GM12878 (cell line): ENCODE measurements around the gene GPR146. TPM values are rescaled to one million over a fixed set of nuclear protein-coding genes. Genes with fewer than 3 reads are reported as not detected.
A peak's percentile ranks its signal among the peaks of the same experiment; 100 is the strongest.

ENCODE experiments used
- ATAC-seq: fragments of 200-7000 bp; cut with Tn5 transposase; 3 replicates; pipeline ENCODE4 v1.9.1; 2020; ENCODE audit warnings: mild to moderate bottlenecking, moderate library complexity
- BruUV-seq: library from RNA; stranded (reverse); fragments of 400-500 nt; replicated peaks from 2 replicates; lab custom pipeline; 2021; lab: Mats Ljungman, UMichigan
- CTCF ChIA-PET: fragments of 300-600 bp; sonication (Branson Sonifier 250); formaldehyde crosslinking; extraction: SDS; loops from one replicate; lab custom pipeline; 2021; ENCODE audit warnings: inconsistent platforms; lab: Yijun Ruan, JAX
- POLR2A ChIA-PET: fragments of 350-600 bp; formaldehyde crosslinking; extraction: SDS; loops from one replicate; lab custom pipeline; 2021; ENCODE audit warnings: inconsistent platforms; lab: Charles Lee
- RAD21 ChIA-PET: fragments of 300-600 bp; sonication (Branson Sonifier 250); formaldehyde crosslinking; loops from one replicate; lab custom pipeline; 2023; ENCODE audit warnings: antibody characterized with exemption; ENCODE audit not compliant: unreplicated experiment; lab: Charles Lee
- SMC1A ChIA-PET: fragments of 300-600 bp; sonication (Branson Sonifier 250); formaldehyde crosslinking; loops from one replicate; lab custom pipeline; 2023; ENCODE audit not compliant: unreplicated experiment, uncharacterized antibody; lab: Charles Lee
- DNase-seq: peaks from one replicate; pipeline ENCODE4 v3.0.0-alpha.2; 2011; ENCODE audit warnings: low read depth, low spot score
- FAIRE-seq: peaks from 3 replicates; lab custom pipeline; 2011; peaks lifted over from hg19 to GRCh38; lab: Jason Lieb, UNC
- H2AFZ ChIP-seq: 2 replicates; pipeline ENCODE4 v1.6.0; 2011; ENCODE audit warnings: low read depth, low read length, control low read depth; ENCODE audit not compliant: control insufficient read depth
- H3K27ac ChIP-seq: 2 replicates; pipeline ENCODE4 v1.5.1; 2011; ENCODE audit warnings: control low read depth; ENCODE audit not compliant: control insufficient read depth, insufficient read depth
- H3K27me3 ChIP-seq, 2 experiments: replicated peaks in 1 of 2; 2 replicates each; pipeline versions ENCODE4 v1.6.0 to v1.6.1; 2011; ENCODE audit warnings: low read length in 1 of 2; ENCODE audit not compliant: control insufficient read depth in 2 of 2, insufficient read depth in 2 of 2
- H3K36me3 ChIP-seq, 2 experiments: 2 replicates each; pipeline ENCODE4 v1.5.1; 2011; ENCODE audit warnings: low read length in 1 of 2; ENCODE audit not compliant: control insufficient read depth in 2 of 2, insufficient read depth in 2 of 2
- H3K4me1 ChIP-seq: 2 replicates; pipeline ENCODE4 v1.6.1; 2011; ENCODE audit warnings: mild to moderate bottlenecking, low read length, moderate library complexity, mixed read lengths; ENCODE audit not compliant: control insufficient read depth, insufficient read depth
- H3K4me2 ChIP-seq: 2 replicates; pipeline ENCODE4 v1.6.0; 2011; ENCODE audit warnings: control low read depth; ENCODE audit not compliant: control insufficient read depth, insufficient read depth
- H3K4me3 ChIP-seq: fragments of 200-600 bp; sonication (generic); 2 replicates; pipeline ENCODE4 v1.5.1; 2016
- H3K79me2 ChIP-seq: 2 replicates; pipeline ENCODE4 v1.6.0; 2011; ENCODE audit warnings: low read length; ENCODE audit not compliant: control insufficient read depth, insufficient read depth
- H3K9ac ChIP-seq: 2 replicates; pipeline ENCODE4 v1.8.0; 2011; ENCODE audit warnings: low read length, control low read depth, mixed read lengths; ENCODE audit not compliant: control insufficient read depth, insufficient read depth
- H3K9me3 ChIP-seq: replicated peaks from 3 replicates; pipeline ENCODE4 v1.5.1; 2011; ENCODE audit warnings: mild to moderate bottlenecking, low read length; ENCODE audit not compliant: control insufficient read depth, insufficient read depth
- H4K20me1 ChIP-seq: 2 replicates; pipeline ENCODE4 v1.6.0; 2011; ENCODE audit not compliant: control insufficient read depth, insufficient read depth
- KLF5 ChIP-seq: fragments of 450-650 bp; IDR thresholded peaks from 2 replicates; pipeline ENCODE4 v1.6.1; 2014; ENCODE audit warnings: mild to moderate bottlenecking; ENCODE audit not compliant: partially characterized antibody
- RB1 ChIP-seq: fragments of 450-650 bp; formaldehyde crosslinking; IDR thresholded peaks from 2 replicates; pipeline ENCODE4 v1.6.1; 2017; ENCODE audit warnings: mild to moderate bottlenecking, borderline replicate concordance
- SUPT20H ChIP-seq: IDR thresholded peaks from 2 replicates; pipeline ENCODE4 v1.6.1; 2011; ENCODE audit warnings: low read depth, mild to moderate bottlenecking, low read length, moderate library complexity, borderline replicate concordance; ENCODE audit not compliant: control insufficient read depth
- ZNF24 ChIP-seq: fragments of 450-650 bp; IDR thresholded peaks from 2 replicates; pipeline ENCODE4 v1.6.1; 2017; ENCODE audit warnings: antibody characterized with exemption, mild to moderate bottlenecking
- ZNF622 ChIP-seq: fragments of 450-650 bp; IDR thresholded peaks from 2 replicates; pipeline ENCODE4 v1.6.1; 2017; ENCODE audit warnings: mild to moderate bottlenecking, inconsistent platforms
- WGBS: methylation state at CpG from one replicate; pipeline ENCODE4 v1.1.6; 2016; ENCODE audit warnings: low lambda C conversion rate; ENCODE audit not compliant: insufficient replicate concordance, insufficient coverage; ENCODE audit errors: missing lambda C conversion rate; 5-methylcytosine and 5-hydroxymethylcytosine counted together
- in situ Hi-C: fragments of 300-500 bp; cut with MboI; formaldehyde crosslinking; loops from 9 replicates; pipeline ENCODE4 v1.14.3; 2018; ENCODE audit warnings: mixed read lengths
- intact Hi-C: fragments of 100-400 bp; cut with micrococcal nuclease; formaldehyde crosslinking; loops from one replicate; pipeline ENCODE4 v1.14.2; 2022; ENCODE audit not compliant: unreplicated experiment
- polyA plus RNA-seq, 11 experiments: library from polyadenylated mRNA; depleted of rRNA in 4 of 11; unstranded in 6 of 11; stranded (reverse) in 5 of 11; fragments of >200 nt; fragmentation: Nextera tagmentation in 4 of 11; fragmentation: Illumina TruSeq in 1 of 11; extraction: Ambion mirVana in 4 of 11; extraction: Trizol in 1 of 11; gene quantifications; 1 replicate in 1 of 11; 2 replicates in 10 of 11; pipeline versions ENCODE4 v1.2.1 to v1.2.3, GENCODE V29; 2011 to 2016; ENCODE audit warnings: inconsistent platforms in 2 of 11, missing spikeins in 2 of 11, low read depth in 1 of 11
- total RNA-seq, 4 experiments: library from RNA; depleted of rRNA in 3 of 4; stranded (reverse); fragments of >200 nt in 3 of 4; fragmentation: Illumina TruSeq in 1 of 4; extraction: Trizol in 1 of 4; gene quantifications; 2 replicates each; pipeline versions ENCODE4 v1.2.1 to v1.2.3, GENCODE V29; 2013 to 2021
- TF ChIP-seq, protein P1 (sequence below): fragments of 150-350 bp; IDR thresholded peaks from 2 replicates; pipeline ENCODE4 v1.6.1; 2016; ENCODE audit warnings: low read depth, low read length
- TF ChIP-seq, protein P2 (sequence below): fragments of 450-650 bp; IDR thresholded peaks from 2 replicates; pipeline ENCODE4 v1.6.1; 2017; ENCODE audit warnings: mild to moderate bottlenecking, moderate library complexity
- TF ChIP-seq, protein P3 (sequence below): IDR thresholded peaks from 2 replicates; pipeline ENCODE4 v1.6.1; 2011; ENCODE audit warnings: low read depth, mild to moderate bottlenecking, low read length, moderate library complexity, borderline replicate concordance; ENCODE audit errors: extremely low read depth
- TF ChIP-seq, protein P4 (sequence below): IDR thresholded peaks from 2 replicates; pipeline ENCODE4 v1.6.1; 2012; ENCODE audit warnings: low read length, inconsistent platforms

GPR146 gene
- total and polyA plus RNA-seq, 10 of the 15 experiments (the other 5 are each of a cell fraction or from before 2014, with no cell fraction given) = 0.19 to 12.0 (median 0.54) TPM; not detected in 2

DNA sequence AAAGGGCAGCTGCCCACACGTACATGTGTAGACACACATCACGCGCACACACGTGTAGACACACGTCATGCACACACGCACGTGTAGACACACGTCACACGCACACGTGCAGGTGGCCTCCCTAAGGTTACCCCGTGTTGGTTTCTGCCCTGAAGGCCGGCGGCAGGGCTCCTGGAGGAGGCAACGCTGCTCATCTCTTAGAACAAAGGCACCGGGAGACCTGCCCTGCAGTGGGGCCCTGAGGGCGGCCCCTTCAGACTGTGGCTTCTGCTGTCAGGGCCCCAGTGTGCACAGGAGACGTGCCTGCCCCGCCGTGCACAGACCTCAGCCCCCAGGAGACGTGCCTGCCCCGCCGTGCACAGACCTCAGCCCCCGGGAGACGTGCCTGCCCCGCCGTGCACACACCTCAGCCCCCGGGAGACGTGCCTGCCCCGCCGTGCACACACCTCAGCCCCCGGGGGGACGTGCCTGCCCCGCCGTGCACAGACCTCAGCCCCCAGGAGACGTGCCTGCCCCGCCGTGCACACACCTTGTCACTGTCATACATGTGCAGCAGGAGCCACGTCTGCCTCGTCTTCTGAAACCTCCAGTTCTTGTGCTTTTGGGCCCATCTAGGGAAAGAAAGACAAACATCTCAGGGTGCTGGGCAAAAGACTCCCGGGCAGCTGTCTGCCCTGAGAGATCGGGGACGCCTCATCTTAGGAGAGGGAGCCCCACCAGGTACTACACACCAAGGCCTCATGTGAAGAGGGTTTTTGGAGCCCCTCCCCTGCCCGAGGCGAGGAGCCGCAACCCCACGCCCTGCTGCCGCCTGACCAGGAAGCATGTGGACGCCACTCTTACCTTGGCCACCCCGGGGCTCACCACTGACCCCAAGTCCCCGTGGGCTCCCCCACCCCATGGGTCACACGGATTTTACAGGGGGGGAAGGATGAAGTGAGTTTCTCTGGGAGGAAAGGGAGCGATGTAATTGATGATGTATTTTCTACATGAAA is 44.1 kb upstream of the GPR146 start:
- intact Hi-C loops (no loop called here), in situ Hi-C loops (loop anchor here (5.0 kb wide), 1 partner anchor 62 kb away; no protein-coding TSS in a partner anchor)
- DNase-seq (peak; percentile 32), ATAC-seq (peak; percentile 18), FAIRE-seq (no peak)
- Histone ChIP-seq H4K20me1 (no peaks in the 10 kb centered on the region), H3K79me2 (no peaks in the 10 kb centered on the region), H3K36me3 (peaks cover 3 to 9% of the 10 kb centered on the region in 2 experiments; a peak in 3 of 4 replicates), H3K27me3 (no peaks in the 10 kb centered on the region), H3K4me2 (peak overlapping the region; percentile 60), H3K4me3 (no peak overlapping the region), H3K4me1 (peaks cover 21% of the 10 kb centered on the region), H3K9ac (no peak overlapping the region), H2AFZ (no peak overlapping the region), H3K9me3 (no peaks in the 10 kb centered on the region), H3K27ac (peak overlapping the region; percentile 52)
- WGBS = 18% methylated on average over 52 of the region's 52 CpGs
- ChIA-PET RAD21 (interaction anchor here (0.6 to 3.4 kb wide), 5 partner anchors 22 to 86 kb away, joined by 3 to 11 read pairs (median 3); no protein-coding TSS in a partner anchor), SMC1A (interaction anchor here (1.9 to 2.1 kb wide), 2 partner anchors 24 to 65 kb away, joined by 7 to 8 read pairs; no protein-coding TSS in a partner anchor), POLR2A (interaction anchor here (1.4 kb wide), 1 partner anchor 24 kb away, joined by 3 read pairs; no protein-coding TSS in a partner anchor), CTCF (interaction anchor here (9.3 kb wide), 1 partner anchor 65 kb away, joined by 280 read pairs; no protein-coding TSS in a partner anchor)
- BruUV-seq = no TSS peak
- TF ChIP-seq SUPT20H (no peak), ZNF24 (no peak), RB1 (no peak), ZNF622 (no peak), KLF5 (no peak)
- TF ChIP-seq, protein P1, sequence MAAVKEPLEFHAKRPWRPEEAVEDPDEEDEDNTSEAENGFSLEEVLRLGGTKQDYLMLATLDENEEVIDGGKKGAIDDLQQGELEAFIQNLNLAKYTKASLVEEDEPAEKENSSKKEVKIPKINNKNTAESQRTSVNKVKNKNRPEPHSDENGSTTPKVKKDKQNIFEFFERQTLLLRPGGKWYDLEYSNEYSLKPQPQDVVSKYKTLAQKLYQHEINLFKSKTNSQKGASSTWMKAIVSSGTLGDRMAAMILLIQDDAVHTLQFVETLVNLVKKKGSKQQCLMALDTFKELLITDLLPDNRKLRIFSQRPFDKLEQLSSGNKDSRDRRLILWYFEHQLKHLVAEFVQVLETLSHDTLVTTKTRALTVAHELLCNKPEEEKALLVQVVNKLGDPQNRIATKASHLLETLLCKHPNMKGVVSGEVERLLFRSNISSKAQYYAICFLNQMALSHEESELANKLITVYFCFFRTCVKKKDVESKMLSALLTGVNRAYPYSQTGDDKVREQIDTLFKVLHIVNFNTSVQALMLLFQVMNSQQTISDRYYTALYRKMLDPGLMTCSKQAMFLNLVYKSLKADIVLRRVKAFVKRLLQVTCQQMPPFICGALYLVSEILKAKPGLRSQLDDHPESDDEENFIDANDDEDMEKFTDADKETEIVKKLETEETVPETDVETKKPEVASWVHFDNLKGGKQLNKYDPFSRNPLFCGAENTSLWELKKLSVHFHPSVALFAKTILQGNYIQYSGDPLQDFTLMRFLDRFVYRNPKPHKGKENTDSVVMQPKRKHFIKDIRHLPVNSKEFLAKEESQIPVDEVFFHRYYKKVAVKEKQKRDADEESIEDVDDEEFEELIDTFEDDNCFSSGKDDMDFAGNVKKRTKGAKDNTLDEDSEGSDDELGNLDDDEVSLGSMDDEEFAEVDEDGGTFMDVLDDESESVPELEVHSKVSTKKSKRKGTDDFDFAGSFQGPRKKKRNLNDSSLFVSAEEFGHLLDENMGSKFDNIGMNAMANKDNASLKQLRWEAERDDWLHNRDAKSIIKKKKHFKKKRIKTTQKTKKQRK = no peak
- TF ChIP-seq, protein P2, sequence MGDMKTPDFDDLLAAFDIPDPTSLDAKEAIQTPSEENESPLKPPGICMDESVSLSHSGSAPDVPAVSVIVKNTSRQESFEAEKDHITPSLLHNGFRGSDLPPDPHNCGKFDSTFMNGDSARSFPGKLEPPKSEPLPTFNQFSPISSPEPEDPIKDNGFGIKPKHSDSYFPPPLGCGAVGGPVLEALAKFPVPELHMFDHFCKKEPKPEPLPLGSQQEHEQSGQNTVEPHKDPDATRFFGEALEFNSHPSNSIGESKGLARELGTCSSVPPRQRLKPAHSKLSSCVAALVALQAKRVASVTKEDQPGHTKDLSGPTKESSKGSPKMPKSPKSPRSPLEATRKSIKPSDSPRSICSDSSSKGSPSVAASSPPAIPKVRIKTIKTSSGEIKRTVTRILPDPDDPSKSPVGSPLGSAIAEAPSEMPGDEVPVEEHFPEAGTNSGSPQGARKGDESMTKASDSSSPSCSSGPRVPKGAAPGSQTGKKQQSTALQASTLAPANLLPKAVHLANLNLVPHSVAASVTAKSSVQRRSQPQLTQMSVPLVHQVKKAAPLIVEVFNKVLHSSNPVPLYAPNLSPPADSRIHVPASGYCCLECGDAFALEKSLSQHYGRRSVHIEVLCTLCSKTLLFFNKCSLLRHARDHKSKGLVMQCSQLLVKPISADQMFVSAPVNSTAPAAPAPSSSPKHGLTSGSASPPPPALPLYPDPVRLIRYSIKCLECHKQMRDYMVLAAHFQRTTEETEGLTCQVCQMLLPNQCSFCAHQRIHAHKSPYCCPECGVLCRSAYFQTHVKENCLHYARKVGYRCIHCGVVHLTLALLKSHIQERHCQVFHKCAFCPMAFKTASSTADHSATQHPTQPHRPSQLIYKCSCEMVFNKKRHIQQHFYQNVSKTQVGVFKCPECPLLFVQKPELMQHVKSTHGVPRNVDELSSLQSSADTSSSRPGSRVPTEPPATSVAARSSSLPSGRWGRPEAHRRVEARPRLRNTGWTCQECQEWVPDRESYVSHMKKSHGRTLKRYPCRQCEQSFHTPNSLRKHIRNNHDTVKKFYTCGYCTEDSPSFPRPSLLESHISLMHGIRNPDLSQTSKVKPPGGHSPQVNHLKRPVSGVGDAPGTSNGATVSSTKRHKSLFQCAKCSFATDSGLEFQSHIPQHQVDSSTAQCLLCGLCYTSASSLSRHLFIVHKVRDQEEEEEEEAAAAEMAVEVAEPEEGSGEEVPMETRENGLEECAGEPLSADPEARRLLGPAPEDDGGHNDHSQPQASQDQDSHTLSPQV = peak; percentile 26
- TF ChIP-seq, protein P3, sequence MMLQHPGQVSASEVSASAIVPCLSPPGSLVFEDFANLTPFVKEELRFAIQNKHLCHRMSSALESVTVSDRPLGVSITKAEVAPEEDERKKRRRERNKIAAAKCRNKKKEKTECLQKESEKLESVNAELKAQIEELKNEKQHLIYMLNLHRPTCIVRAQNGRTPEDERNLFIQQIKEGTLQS = no peak
- TF ChIP-seq, protein P4, sequence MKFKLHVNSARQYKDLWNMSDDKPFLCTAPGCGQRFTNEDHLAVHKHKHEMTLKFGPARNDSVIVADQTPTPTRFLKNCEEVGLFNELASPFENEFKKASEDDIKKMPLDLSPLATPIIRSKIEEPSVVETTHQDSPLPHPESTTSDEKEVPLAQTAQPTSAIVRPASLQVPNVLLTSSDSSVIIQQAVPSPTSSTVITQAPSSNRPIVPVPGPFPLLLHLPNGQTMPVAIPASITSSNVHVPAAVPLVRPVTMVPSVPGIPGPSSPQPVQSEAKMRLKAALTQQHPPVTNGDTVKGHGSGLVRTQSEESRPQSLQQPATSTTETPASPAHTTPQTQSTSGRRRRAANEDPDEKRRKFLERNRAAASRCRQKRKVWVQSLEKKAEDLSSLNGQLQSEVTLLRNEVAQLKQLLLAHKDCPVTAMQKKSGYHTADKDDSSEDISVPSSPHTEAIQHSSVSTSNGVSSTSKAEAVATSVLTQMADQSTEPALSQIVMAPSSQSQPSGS = no peak
